SK-N-SH (cell line): ENCODE data around the gene ARL8A.

ENCODE experiments used
- CHD2 ChIP-seq: fragments of 150-350 bp; IDR thresholded peaks from 2 replicates; pipeline ENCODE4 v1.6.1; 2018; ENCODE audit warnings: low read length; ENCODE audit not compliant: partially characterized antibody
- CTCF ChIP-seq: fragments of 200-600 bp; sonication (generic); IDR thresholded peaks from 2 replicates; pipeline ENCODE4 v1.6.1; 2017; ENCODE audit warnings: antibody characterized with exemption, mild to moderate bottlenecking, moderate library complexity
- EP300 ChIP-seq, 2 experiments: IDR thresholded peaks; 2 replicates each; pipeline versions ENCODE4 v1.4.0 to v1.6.1; 2012; ENCODE audit warnings: borderline replicate concordance in 1 of 2, low read depth in 1 of 2, low read length in 1 of 2
- GABPA ChIP-seq: IDR thresholded peaks from 2 replicates; pipeline ENCODE4 v1.4.0; 2012; ENCODE audit warnings: low read depth, mild to moderate bottlenecking
- GATA2 ChIP-seq: sonication (generic); formaldehyde crosslinking; IDR thresholded peaks from 2 replicates; pipeline ENCODE4 v1.5.0; 2020; ENCODE audit warnings: mild to moderate bottlenecking, missing genetic modification reagents
- MXI1 ChIP-seq: IDR thresholded peaks from 2 replicates; pipeline ENCODE4 v1.6.1; 2012; ENCODE audit warnings: mild to moderate bottlenecking, low read depth, low read length, improper control_type of control experiment
- PBX3 ChIP-seq: IDR thresholded peaks from 2 replicates; pipeline ENCODE4; 2012
- POLR2AphosphoS5 ChIP-seq: IDR thresholded peaks from 2 replicates; pipeline ENCODE4 v1.6.1; 2012; ENCODE audit warnings: low read depth, low read length
- RAD21 ChIP-seq: IDR thresholded peaks from 2 replicates; pipeline ENCODE4 v1.6.1; 2012; ENCODE audit warnings: mild to moderate bottlenecking, low read length
- TAF1 ChIP-seq: IDR thresholded peaks from 2 replicates; pipeline ENCODE4 v1.6.1; 2012; ENCODE audit warnings: low read depth, mild to moderate bottlenecking, low read length, moderate library complexity, borderline replicate concordance
- TF ChIP-seq, protein P1 (sequence below): fragments of 150-350 bp; IDR thresholded peaks from 2 replicates; pipeline ENCODE4 v1.6.1; 2016; ENCODE audit warnings: mild to moderate bottlenecking, low read depth, low read length

GRCh38 chr1:202117898-202118371 lies 26.6 kb downstream of the ARL8A start:
- TF ChIP-seq CTCF (no peak), TAF1 (no peak), RAD21 (no peak), PBX3 (no peak), POLR2AphosphoS5 (no peak), GABPA (no peak), MXI1 (no peak), GATA2 (CRISPR knock-in tag) (no peak), EP300 (IDR thresholded peaks at IDR 0.05; ENCODE audit: borderline replicate concordance in 1 of 2, low read depth in 1 of 2, low read length in 1 of 2) (no peak), CHD2 (no peak)
- TF ChIP-seq, protein P1, sequence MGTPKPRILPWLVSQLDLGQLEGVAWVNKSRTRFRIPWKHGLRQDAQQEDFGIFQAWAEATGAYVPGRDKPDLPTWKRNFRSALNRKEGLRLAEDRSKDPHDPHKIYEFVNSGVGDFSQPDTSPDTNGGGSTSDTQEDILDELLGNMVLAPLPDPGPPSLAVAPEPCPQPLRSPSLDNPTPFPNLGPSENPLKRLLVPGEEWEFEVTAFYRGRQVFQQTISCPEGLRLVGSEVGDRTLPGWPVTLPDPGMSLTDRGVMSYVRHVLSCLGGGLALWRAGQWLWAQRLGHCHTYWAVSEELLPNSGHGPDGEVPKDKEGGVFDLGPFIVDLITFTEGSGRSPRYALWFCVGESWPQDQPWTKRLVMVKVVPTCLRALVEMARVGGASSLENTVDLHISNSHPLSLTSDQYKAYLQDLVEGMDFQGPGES, result no peak
